T-helper 17 cell (primary cell): ENCODE measurements around the gene TJAP1. TPM values are rescaled to one million over a fixed set of nuclear protein-coding genes. Genes with fewer than 3 reads are reported as not detected.

ENCODE experiments used
- ATAC-seq: fragments of 150-1000 bp; cut with Tn5 transposase; 2 replicates; pipeline ENCODE4 v1.10.0; 2021; ENCODE audit warnings: mild to moderate bottlenecking, moderate library complexity
- DNase-seq, 3 donors: peaks; one replicate each; pipeline versions ENCODE4 v3.0.0 to v3.0.0-alpha.2; 2020 to 2021
- H3K9me3 ChIP-seq: one replicate; pipeline ENCODE4 v1.7.0; 2013; ENCODE audit warnings: low read length, mild to moderate bottlenecking; ENCODE audit not compliant: control insufficient read depth, poor library complexity, severe bottlenecking
- H3K27ac Mint-ChIP-seq: one replicate; pipeline ENCODE4 v1.8.0; 2022; ENCODE audit warnings: mild to moderate bottlenecking, moderate library complexity, mixed read lengths
- H3K27me3 Mint-ChIP-seq: one replicate; pipeline ENCODE4 v1.8.0; 2022; ENCODE audit warnings: mixed read lengths
- H3K36me3 Mint-ChIP-seq: one replicate; pipeline ENCODE4 v1.8.0; 2022; ENCODE audit warnings: low read depth, mixed read lengths
- H3K4me1 Mint-ChIP-seq: one replicate; pipeline ENCODE4 v1.8.0; 2022; ENCODE audit warnings: mild to moderate bottlenecking, mixed read lengths
- H3K4me3 Mint-ChIP-seq: one replicate; pipeline ENCODE4 v1.8.0; 2022; ENCODE audit warnings: mild to moderate bottlenecking, moderate library complexity, mixed read lengths
- total RNA-seq, 4 donors: library from RNA in 2 of 4; stranded (reverse) in 2 of 4; gene quantifications; one replicate each; pipeline ENCODE4 v1.2.3 and lab custom pipeline; 2022 to 2026

The TJAP1 gene
- total RNA-seq (10 to 100 TPM; 33.2 to 36.3 TPM), total RNA-seq (lab: John Stamatoyannopoulos, UW) (34.7 to 34.8 reads per million in 2 donors)

- DNase-seq (peak; percentile 93 to 97 (median 95)), ATAC-seq (peak; percentile 100)
- Mint-ChIP-seq H3K36me3 (peaks cover 2% of the 10 kb centered on the region), H3K4me1 (peaks cover 36% of the 10 kb centered on the region), H3K4me3 (peak within 1 kb of the TSS; percentile 95), H3K27ac (peak within 1 kb of the TSS; percentile 99), H3K27me3 (no peaks in the 10 kb centered on the region)
- H3K9me3 ChIP-seq, result no peaks in the 10 kb centered on the region
Observed at GRCh38 chr6:43477235-43478007, at the start of gene TJAP1. TJAP1 (plus strand) TSS chr6:43477570; CDS start chr6:43499002, 21,432 bp downstream.

GRCh38 chr6:43428112-43428570 lies 49.2 kb upstream of the TJAP1 start:
- Mint-ChIP-seq H3K4me1 (peaks cover 15% of the 10 kb centered on the region), H3K27ac (peak overlapping the region; percentile 95), H3K4me3 (peak overlapping the region; percentile 92), H3K36me3 (no peaks in the 10 kb centered on the region), H3K27me3 (no peaks in the 10 kb centered on the region)
- ATAC-seq (no peak), DNase-seq (no peak)
- H3K9me3 ChIP-seq, result no peaks in the 10 kb centered on the region

- Mint-ChIP-seq H3K27ac (peak overlapping the region; percentile 95), H3K4me3 (peak overlapping the region; percentile 92), H3K36me3 (no peaks in the 10 kb centered on the region), H3K27me3 (no peaks in the 10 kb centered on the region), H3K4me1 (peaks cover 15% of the 10 kb centered on the region)
- no peak for ATAC-seq
- no peaks in the 10 kb centered on the region for H3K9me3 ChIP-seq
- no peak for DNase-seq
Observed at GRCh38 chr6:43428874-43429273, 48.5 kb upstream of the TJAP1 start.

GRCh38 chr6:43432009-43432945 lies 45.1 kb upstream of the TJAP1 start:
- no peak overlapping the region for H3K4me3 Mint-ChIP-seq
- no peak for ATAC-seq
- no peak for DNase-seq
- H3K9me3 ChIP-seq, result no peaks in the 10 kb centered on the region
- no peak overlapping the region for H3K27ac Mint-ChIP-seq
- no peaks in the 10 kb centered on the region for H3K36me3 Mint-ChIP-seq
- peaks cover 15% of the 10 kb centered on the region for H3K4me1 Mint-ChIP-seq
- no peaks in the 10 kb centered on the region for H3K27me3 Mint-ChIP-seq

- DNase-seq (no peak), ATAC-seq (no peak)
- H3K27ac Mint-ChIP-seq, result no peak overlapping the region
- H3K27me3 Mint-ChIP-seq, result no peaks in the 10 kb centered on the region
- no peaks in the 10 kb centered on the region for H3K36me3 Mint-ChIP-seq
- H3K9me3 ChIP-seq, result no peaks in the 10 kb centered on the region
- H3K4me3 Mint-ChIP-seq, result no peak overlapping the region
- H3K4me1 Mint-ChIP-seq, result peaks cover 13% of the 10 kb centered on the region
Observed at GRCh38 chr6:43433148-43433547, 44.2 kb upstream of the TJAP1 start.

GRCh38 chr6:43434001-43434840 lies 43.1 kb upstream of the TJAP1 start:
- peaks cover 4% of the 10 kb centered on the region for H3K4me1 Mint-ChIP-seq
- no peaks in the 10 kb centered on the region for H3K9me3 ChIP-seq
- H3K27ac Mint-ChIP-seq, result no peak overlapping the region
- no peaks in the 10 kb centered on the region for H3K36me3 Mint-ChIP-seq
- no peak for ATAC-seq
- no peak for DNase-seq
- no peaks in the 10 kb centered on the region for H3K27me3 Mint-ChIP-seq
- no peak overlapping the region for H3K4me3 Mint-ChIP-seq

GRCh38 chr6:43434943-43435342 lies 42.4 kb upstream of the TJAP1 start:
- no peaks in the 10 kb centered on the region for H3K9me3 ChIP-seq
- Mint-ChIP-seq H3K36me3 (no peaks in the 10 kb centered on the region), H3K27ac (no peak overlapping the region)

GRCh38 chr6:43435682-43436437 lies 41.5 kb upstream of the TJAP1 start:
- no peak overlapping the region for H3K4me3 Mint-ChIP-seq
- DNase-seq (no peak), ATAC-seq (no peak)
- H3K9me3 ChIP-seq, result no peaks in the 10 kb centered on the region
- peaks cover 4% of the 10 kb centered on the region for H3K4me1 Mint-ChIP-seq
- H3K27me3 Mint-ChIP-seq, result no peaks in the 10 kb centered on the region
- H3K36me3 Mint-ChIP-seq, result no peaks in the 10 kb centered on the region
- no peak overlapping the region for H3K27ac Mint-ChIP-seq

More at GRCh38 chr6:43434943-43435342, 42.4 kb upstream of the TJAP1 start:
- H3K27me3 Mint-ChIP-seq, result no peaks in the 10 kb centered on the region
- H3K4me3 Mint-ChIP-seq, result no peak overlapping the region
- no peak for ATAC-seq
- DNase-seq, result no peak
- peaks cover 4% of the 10 kb centered on the region for H3K4me1 Mint-ChIP-seq

GRCh38 chr6:43436577-43437282 lies 40.6 kb upstream of the TJAP1 start:
- ATAC-seq (no peak), DNase-seq (no peak)
- Mint-ChIP-seq H3K27me3 (no peaks in the 10 kb centered on the region), H3K4me3 (no peak overlapping the region), H3K4me1 (peaks cover 4% of the 10 kb centered on the region), H3K27ac (no peak overlapping the region), H3K36me3 (no peaks in the 10 kb centered on the region)
- H3K9me3 ChIP-seq, result no peaks in the 10 kb centered on the region

- Mint-ChIP-seq H3K36me3 (no peaks in the 10 kb centered on the region), H3K27me3 (no peaks in the 10 kb centered on the region), H3K27ac (no peak overlapping the region), H3K4me3 (no peak overlapping the region), H3K4me1 (peaks cover 4% of the 10 kb centered on the region)
- no peaks in the 10 kb centered on the region for H3K9me3 ChIP-seq
- no peak for DNase-seq
- ATAC-seq, result no peak
Observed at GRCh38 chr6:43437700-43438099, 39.7 kb upstream of the TJAP1 start.

- no peaks in the 10 kb centered on the region for H3K27me3 Mint-ChIP-seq
- DNase-seq, result no peak
- peak overlapping the region; percentile 75 for H3K27ac Mint-ChIP-seq
- H3K4me3 Mint-ChIP-seq, result no peak overlapping the region
- no peak for ATAC-seq
- no peaks in the 10 kb centered on the region for H3K9me3 ChIP-seq
- H3K4me1 Mint-ChIP-seq, result peaks cover 2% of the 10 kb centered on the region
- H3K36me3 Mint-ChIP-seq, result peaks cover 5% of the 10 kb centered on the region
Observed at GRCh38 chr6:43442935-43443334, 34.4 kb upstream of the TJAP1 start.

- no peaks in the 10 kb centered on the region for H3K9me3 ChIP-seq
- Mint-ChIP-seq H3K4me1 (peaks cover 2% of the 10 kb centered on the region), H3K27ac (no peak overlapping the region), H3K27me3 (no peaks in the 10 kb centered on the region), H3K36me3 (peaks cover 5% of the 10 kb centered on the region), H3K4me3 (no peak overlapping the region)
- DNase-seq (no peak), ATAC-seq (no peak)
Observed at GRCh38 chr6:43444036-43444435, 33.3 kb upstream of the TJAP1 start.
